ENCODE results near the gene VEGFA.

The VEGFA gene

GRCh38 chr6:43759136-43759906 lies 10.7 kb upstream of the VEGFA start:
- no peak for DNase-seq

GRCh38 chr6:43759907-43760206 lies 10.2 kb upstream of the VEGFA start:
- no peak for DNase-seq

GRCh38 chr6:43760210-43761168 lies 9.5 kb upstream of the VEGFA start:
- no peak for DNase-seq

GRCh38 chr6:43761666-43762409 lies 8.2 kb upstream of the VEGFA start:
- no peak for DNase-seq

GRCh38 chr6:43762410-43762768 lies 7.6 kb upstream of the VEGFA start:
- no peak for DNase-seq

GRCh38 chr6:43762966-43763695 lies 6.9 kb upstream of the VEGFA start:
- DNase-seq, result no peak

- no peak for DNase-seq
Observed at GRCh38 chr6:43763812-43764522, 6.0 kb upstream of the VEGFA start.

GRCh38 chr6:43764772-43765171 lies 5.2 kb upstream of the VEGFA start:
- no peak for DNase-seq

GRCh38 chr6:43765776-43766499 lies 4.1 kb upstream of the VEGFA start:
- DNase-seq, result no peak

- no peak for DNase-seq
Observed at GRCh38 chr6:43766500-43766853, 3.5 kb upstream of the VEGFA start.

- no peak for DNase-seq
Observed at GRCh38 chr6:43766964-43767461, 3.0 kb upstream of the VEGFA start.

GRCh38 chr6:43767553-43768505 lies 2.2 kb upstream of the VEGFA start:
- DNase-seq, result no peak

GRCh38 chr6:43768506-43768860 lies 1.5 kb upstream of the VEGFA start:
- no peak for DNase-seq

GRCh38 chr6:43768983-43769525 lies 957 bp upstream of the VEGFA start:
- peak in 13 of 56 donors; percentile 8 to 76 (median 31) for DNase-seq

GRCh38 chr6:43770372-43771209 lies 580 bp downstream of the VEGFA start:
- peak in 39 of 56 donors; percentile 18 to 64 (median 41) for DNase-seq

- peak in 36 of 56 donors; percentile 13 to 62 (median 44) for DNase-seq
Observed at GRCh38 chr6:43771210-43771857, 1.3 kb downstream of the VEGFA start.

All from amygdala (tissue), 56 donors.